Epidermal melanocyte (primary cell): Measurements from ENCODE around the gene GBA3.

Source experiments
- DNase-seq: peaks from one replicate; pipeline ENCODE4 v3.0.0; 2011; ENCODE audit warnings: low spot score; ENCODE audit not compliant: insufficient read length

Gene GBA3

DNA sequence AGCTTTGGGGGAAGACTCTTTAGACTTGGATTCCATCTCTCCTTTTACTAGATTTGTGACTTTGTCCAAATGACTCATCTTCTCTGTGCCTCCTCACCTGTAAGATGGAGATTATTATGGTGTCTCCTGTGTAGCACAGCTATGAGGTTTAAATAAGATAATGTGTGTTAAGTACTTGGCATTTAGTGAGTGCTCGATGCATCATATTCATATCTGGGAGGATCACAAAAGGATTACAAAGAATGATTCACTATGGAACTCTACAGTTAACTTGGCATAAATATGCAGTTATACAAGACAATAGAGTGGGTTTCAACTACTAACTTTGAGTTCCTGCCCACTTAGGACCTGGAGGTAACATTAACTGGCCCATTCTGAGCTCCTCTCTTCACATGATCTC, 2.3 kb downstream of the GBA3 start:
- DNase-seq, result no peak

DNA sequence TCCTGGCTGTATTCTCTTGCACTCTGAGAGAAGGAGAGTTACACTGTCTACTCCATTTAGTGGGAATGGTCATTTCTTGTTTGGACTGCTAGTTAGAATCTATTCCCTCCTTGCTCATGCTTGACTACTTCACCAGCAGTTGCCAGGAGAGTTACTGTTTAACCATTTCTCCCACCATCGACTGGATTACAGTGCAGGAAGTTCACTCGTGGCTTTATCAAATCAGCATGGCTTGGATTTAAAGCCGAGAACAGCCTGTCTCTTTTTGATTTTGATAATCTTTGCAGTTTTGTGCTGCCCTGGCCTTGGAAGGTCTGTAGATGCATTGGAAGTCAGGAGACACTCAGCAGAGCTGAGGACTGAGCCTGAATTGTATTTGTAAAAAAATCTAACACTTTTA, 3.2 kb downstream of the GBA3 start:
- no peak for DNase-seq

DNA sequence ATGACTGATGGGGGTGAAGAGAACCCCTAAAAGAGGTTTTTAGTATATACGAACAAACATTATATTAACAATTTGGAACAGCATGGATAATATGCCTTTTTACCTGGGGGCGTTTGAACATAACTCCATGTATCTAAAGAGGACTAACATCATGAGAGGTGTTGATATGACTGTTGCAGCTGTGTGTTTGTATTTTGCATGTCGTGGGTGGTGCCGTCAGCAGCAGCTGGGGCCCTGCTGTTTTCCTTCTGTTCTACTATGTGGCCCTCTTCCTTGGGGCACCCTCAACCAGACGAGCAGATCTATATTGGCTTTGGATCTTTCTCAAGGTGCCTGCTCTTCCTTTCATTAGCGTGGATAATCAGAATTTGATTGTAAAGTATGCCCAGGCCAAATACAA, 11.2 kb downstream of the GBA3 start:
- DNase-seq, result no peak

DNA sequence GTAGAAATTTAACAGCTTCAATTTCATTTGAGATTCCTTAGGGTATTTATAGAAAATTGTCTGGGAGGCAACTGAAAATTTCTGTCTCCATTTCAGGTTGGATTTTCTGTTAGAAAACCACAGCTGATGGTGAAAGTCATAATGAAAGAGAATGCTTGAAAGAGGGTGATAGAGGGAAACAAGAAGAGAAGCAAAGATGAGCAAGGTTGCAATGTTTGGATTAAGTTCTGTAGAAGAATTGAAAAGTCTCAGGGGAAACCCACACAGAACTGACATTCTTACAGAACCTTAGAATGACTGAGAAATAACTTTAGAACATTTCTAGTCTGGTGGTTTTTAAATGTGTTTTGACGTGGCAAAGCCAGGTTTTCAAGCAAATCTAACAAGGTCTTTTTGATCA, 14.7 kb downstream of the GBA3 start:
- DNase-seq, result no peak

DNA sequence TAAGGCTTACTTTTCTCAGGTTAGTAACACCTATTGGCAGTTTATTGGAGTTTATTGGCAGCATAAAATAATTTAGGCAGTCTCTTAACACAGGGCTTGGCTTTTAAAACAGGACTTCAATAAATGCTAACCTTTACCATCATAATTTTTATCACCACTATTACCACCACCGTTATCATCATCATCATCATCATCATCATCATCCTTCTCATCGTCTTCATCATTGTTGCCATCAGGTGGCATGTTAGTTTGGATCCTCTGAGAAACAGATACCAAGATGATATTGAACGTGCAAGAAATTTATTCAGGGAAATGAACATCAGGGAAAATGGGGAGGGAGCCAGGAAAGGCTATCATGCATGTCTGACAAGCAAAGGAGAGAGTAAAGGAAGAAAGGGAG, 16.2 kb downstream of the GBA3 start:
- no peak for DNase-seq

DNA sequence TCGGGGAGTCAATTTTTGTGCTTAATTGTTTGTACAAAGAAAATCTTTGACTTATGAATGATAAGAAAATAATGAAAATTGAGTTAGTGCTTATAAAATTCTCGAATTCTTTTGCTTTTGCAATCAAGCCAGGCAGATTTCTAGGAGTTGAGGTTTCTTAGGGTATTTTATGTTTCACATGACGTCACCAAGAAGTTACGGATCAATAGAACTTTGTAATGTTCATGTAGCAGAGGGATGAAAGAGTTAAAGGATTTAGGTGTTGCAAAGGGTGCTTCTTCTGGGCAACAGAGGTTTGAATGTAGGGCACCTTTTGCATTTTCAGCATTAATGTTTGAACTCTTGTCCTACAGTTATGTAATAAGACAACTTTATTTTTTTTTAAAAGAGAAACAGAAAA, 19.4 kb downstream of the GBA3 start:
- no peak for DNase-seq

DNA sequence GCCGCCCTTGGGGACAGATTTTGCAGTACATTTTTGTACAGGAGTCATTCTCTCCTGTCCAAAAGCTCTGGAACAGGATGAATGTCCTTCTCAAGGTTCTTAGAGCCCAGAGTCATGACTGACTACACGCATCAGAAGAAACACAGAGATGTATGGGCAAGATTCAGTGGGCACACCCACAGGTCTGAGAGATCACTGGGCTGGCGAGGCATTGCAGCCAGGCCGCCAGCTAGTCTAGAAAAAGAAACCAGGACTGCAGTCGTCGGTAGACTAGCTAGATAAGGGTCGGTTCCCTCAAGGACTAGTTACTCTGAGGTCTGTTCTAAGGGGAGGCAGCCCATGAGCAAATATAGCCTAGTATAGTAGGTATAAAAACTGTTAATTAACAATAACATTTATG, 19.8 kb downstream of the GBA3 start:
- no peak for DNase-seq

DNA sequence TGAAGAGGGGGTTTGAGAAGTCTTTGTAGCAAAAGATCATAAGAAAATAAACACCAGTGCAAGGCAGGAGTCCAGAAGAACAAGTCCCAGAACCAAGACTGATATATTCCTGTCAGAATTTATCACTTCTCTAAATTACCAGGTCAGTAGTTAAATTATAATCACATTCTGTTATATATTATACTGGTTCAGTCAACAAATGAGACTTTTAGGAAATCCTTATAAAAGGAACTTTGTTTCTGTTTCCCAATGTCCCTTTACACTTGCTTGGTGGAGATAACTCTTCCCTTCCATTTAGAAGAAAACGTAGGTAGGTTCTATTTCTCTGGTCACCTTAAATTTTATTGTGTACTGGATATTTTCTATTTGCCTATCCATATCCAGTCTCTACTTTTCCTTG, 21.1 kb downstream of the GBA3 start:
- DNase-seq, result no peak

DNA sequence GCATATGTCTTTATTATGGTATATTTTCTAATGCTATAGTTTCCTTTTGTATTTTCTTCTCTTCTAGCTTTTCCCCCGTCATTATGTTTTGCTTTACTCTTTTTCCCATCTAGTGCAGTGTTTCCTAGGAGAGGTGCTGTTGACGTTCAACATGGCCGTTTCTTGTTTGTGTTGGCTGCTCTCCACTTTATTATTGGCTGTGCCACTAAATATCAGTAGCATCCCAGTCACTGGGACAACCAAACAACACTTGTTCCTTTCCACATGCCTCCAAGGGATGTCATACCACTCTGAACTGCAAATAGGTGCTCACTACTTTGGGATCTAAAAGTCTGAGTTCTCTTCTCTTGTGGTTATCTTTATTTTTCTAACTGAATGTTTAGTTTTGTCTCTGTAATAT, 26.5 kb downstream of the GBA3 start:
- no peak for DNase-seq

DNA sequence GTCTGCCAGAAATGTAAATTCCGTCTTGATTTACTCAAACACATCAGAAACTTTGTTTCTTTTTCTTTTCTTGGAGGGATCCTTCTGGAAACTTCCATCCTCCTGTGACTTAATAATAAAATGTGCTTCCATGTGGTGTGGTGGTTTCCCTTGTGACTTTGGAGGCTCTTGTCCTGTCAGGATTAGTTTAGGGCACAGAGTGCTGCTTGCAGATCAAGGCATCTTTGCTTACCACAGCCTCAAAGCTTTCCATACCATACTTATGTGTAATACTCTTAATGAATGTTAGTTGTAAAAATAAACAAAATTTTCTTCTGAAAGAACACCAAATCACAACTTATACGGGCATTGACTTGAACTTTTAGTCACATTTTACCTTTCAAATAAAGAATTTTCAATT, 27.4 kb downstream of the GBA3 start:
- no peak for DNase-seq

DNA sequence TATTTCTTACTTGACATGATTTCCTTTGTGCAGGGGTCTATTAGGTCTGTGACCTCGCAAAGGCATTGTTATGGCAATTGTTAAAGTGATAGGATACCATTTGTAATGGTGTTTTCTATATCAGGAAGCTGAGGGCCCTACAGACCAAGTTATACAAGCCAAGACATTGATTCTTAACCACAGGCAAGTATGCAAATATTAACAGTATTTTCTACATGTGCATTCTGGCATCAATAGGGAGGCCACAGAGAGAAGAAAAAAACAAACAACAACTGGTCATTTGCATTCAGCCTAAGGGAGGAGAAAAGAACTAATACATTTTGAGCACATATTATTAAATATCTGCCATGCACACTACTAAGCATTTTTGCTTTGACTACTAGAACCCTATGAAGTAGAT, 28.5 kb downstream of the GBA3 start:
- no peak for DNase-seq

DNA sequence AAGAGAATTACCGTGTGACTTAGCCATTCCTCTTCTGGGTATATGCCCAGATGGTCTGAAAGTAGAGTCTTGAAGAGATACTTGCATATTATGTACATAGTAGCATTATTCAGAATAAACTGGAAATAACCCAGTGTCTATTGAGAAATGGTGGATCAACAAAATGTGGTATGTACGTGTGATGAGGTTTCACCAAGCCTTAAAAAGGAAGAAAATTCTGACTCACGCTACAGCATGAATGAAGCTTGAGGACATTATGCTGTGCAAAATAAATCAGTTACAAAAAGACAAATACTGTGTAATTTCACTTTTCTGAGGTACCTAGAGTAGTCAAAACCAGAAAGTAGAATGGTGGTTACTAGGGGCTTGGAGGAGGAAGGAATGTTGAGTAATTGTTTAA, 37.3 kb downstream of the GBA3 start:
- no peak for DNase-seq

DNA sequence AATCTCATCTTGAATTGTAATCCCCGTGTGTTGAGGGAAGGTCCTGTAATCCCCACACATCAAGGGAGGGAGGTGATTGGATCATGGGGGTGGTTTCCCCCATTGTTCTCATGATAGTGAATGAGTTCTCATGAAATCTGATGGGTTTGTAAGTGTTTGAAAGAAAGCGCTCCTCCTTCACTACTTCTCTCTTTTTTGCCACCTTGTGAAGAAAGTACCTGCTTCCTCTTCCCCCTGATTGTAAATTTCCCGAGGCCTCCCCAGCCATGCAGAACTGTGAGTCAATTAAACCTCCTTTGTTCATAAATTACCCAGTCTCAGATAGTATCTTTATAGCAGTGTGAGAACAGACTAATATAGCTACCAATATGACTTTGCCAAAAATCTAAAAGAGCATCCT, 41.1 kb downstream of the GBA3 start:
- DNase-seq, result no peak

DNA sequence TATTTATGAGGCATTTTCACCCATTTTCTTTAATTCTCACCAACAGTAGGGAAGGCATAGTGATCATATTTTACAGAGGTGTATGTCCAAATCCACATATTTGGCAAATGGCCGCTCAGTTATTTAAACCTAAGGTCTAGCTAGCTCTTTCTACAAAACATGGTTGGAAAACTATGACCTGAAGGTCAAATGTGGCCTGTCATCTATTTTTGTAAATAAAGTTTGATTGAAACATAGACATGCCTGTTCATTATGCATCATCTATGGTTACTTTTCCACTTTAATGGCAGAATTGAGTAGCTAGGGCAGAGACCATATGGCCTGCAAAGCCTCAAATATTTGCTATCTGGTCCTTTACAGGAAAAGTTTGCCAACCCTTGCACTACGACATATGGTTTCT, 44.2 kb downstream of the GBA3 start:
- DNase-seq, result no peak

DNA sequence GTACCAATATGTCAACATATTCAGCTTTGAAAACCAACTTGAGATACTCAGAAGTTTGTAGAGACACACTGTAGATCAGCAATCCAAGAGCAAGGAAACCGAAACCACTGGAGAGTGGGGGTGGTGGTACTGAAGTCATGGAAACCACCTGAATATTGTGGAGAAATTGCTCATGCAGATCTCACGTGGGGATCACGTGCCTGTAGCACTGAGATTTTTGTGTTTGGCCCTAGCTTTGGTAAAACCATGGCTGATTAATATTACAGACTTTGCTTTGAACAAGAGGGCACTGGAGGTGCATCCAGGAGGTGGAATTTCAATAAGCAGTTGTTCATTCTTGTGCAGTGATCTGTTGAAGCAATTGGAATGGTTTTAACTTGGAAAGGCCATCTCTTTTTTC, 47.2 kb downstream of the GBA3 start:
- DNase-seq, result no peak

DNA sequence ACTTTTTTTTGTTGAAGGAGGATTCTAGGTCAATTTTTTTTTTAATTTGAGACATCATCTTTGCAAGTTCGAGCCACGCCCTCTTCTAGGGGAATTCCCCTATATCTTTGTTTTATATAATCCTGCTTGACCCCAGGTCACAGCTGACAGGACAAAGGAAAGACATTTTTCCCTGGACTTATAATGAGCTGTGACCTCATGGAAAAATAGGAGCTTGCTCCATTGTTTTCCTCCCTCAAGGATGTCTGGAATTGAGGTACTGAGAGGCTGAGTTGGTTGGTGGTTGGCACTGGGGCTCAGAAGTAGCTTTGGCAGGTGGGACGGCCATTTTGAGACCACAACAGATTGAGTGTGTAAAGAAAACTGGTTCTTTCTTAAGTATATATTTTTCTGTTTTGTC, 49.0 kb downstream of the GBA3 start:
- no peak for DNase-seq

DNA sequence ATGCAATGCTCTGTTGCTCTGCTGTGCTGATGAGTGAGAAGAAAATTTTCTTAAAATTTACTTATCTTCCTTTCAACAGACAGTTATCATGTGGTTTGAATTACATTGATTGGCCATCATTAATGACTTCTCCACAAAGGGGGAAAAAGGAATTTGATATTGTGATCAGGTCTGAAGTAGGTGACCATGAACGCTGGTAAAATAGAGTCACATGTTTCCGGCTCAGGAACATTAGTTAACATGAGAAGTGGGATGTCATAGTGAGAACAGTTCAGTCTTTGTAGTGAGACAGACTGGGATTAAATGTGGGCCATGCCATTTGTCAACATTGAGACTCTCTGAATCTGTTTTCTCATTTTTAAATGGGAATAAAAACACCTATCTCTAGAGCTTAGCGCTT, 50.6 kb downstream of the GBA3 start:
- DNase-seq, result no peak

DNA sequence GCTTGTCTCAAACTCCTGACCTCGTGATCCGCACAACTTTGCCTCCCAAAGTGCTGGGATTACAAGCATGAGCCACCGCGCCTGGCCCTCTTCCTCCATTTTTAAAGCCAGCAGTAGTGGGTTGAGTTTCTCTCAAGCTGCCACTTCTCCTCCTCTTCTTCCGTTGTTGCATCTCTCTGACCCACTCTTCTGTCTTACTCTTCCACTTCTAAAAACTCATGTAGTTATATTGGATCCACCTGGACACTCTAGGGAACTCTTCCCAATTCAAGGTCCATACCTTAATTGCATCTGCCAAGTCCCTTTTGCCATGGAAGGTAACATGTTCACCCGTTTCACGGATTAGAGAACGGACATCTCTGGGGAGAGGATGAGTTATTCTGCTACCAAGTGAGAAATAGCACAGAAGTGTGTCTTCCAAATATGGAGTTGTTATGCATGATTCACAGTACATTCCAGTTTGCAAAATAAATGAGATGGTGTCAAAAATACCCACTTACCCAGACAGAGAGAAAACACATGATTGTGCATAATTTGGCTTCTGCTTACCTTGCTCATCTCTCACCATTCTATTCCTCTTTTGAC, 51.8 kb downstream of the GBA3 start:
- DNase-seq, result no peak

DNA sequence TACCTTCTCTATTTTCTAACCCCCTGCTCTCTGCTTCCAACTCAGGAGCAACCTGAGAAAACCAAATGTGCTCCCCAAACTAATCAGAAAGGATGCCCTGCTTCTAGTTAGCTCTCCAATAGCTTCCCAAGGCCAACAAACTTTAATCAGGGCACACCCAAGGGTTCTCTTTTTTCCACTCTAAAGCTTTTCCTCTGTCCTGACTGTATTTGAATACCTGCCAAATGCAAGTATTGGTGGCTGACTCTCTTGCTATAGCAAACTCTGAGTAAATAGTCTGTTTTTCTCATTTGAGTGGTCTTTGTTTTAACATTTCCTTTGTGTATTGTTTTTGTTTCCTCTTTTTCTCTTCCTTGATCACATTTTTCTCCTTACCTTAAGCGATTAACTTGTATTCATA, 52.5 kb downstream of the GBA3 start:
- DNase-seq, result no peak

DNA sequence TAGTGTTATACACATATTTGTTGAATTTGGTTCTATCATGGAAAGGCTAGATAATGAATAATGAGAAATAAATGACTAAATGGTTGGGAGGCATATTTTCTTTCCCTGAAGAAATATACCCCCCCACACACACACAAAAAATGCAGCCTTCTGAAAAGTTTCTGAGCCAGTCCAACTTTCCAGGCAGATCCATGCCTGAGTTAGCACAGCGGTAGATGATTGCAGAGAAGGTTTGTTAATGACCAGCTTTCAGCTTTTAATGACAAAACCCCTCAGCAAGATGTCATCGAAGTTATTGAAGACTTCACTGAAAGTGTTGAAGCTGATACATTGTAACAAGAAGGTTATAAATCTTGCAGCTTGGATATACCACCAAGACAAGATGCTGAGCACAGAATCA, 61.4 kb downstream of the GBA3 start:
- DNase-seq, result no peak

DNA sequence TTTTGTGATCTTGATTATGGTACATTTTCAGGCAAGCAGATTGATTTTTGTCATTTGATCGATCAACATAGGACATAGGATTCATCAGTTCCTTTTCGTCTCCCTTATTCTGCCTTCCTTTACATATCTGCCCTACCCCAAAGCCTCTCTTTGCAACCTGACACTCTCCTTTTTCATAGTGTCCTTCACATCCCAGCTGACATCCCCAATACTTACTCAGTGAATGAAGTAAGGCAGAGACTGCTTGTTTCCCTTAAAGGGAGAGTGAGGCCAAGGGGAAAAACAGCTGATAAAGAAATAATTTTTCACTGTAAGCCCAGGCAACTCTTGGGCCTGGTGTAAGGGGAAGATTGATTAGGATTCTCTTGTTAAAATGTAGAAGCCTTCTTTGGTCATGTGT, 69.8 kb downstream of the GBA3 start:
- no peak for DNase-seq

DNA sequence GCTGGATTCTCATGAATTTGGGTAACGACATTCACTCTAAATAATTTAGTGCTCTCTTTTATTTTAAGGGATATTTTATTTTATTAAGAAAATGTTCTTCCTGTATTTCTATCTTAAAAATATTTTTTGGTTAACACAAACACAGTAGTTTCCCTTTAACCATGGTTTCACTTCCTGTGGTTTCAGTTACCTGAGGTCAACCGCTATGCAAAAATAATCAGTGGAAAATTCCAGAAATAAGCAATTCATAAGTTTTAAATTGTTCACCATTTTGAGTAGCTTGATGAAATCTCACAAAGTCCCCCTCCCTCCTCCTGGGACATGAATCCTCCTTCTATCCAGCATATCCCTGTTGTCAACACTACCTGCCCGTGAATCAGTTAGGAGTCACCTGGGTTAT, 71.4 kb downstream of the GBA3 start:
- DNase-seq, result no peak

DNA sequence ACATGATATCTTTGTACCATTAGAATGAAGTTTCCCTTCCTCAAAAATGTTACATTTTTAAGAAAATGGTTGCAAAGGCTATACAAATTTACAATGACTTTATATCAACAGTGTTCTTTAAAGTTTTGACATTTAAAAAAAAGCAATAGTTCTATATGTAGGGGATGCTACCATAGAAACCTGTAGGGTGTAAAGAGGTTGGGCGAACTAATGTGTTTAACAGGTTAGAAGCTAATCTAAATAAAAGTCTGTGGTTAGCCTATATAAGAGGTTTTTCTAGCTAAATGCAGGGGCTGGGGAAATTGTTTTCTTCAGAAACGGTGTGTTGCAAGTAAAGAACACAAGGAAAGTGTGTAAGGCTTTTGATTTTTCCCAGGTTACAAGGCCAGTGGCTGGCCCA, 73.3 kb downstream of the GBA3 start:
- no peak for DNase-seq

DNA sequence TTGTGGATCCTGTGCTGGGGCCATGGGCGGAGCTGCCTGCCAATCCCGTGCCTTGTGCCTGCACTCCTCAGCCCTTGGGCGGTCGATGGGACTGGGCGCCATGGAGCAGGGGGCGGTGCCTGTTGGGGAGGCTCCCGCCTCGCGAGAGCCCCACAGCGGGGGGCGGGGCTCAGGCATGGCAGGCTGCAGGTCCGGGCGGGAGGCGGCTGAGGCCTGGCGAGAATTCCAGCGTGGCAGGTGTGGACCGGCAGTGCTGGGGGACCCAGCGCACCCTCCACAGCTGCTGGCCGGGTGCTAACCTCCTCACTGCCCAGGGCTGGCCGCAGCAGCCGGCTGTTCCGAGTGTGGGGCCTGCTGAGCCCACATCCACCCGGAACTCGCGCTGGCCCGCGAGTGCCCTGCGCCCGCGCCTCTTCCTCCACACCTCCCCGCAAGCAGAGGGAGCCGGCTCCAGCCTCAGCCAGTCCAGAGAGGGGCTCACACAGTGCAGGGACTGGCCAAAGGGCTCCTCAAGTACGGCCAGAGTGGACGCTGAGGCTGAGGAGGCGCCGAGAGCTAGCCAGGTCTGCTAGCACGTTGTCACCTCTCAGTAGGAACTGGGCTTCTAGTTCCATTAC, 85.9 kb downstream of the GBA3 start:
- DNase-seq, result no peak
